ENCODE results near the gene BIN1. TPM values are rescaled to one million over a fixed set of nuclear protein-coding genes. Genes with fewer than 3 reads are reported as not detected.

BIN1 gene
- total RNA-seq, 4 donors from 2014 or later = 41.5 to 112 (median 57.8) TPM

DNA sequence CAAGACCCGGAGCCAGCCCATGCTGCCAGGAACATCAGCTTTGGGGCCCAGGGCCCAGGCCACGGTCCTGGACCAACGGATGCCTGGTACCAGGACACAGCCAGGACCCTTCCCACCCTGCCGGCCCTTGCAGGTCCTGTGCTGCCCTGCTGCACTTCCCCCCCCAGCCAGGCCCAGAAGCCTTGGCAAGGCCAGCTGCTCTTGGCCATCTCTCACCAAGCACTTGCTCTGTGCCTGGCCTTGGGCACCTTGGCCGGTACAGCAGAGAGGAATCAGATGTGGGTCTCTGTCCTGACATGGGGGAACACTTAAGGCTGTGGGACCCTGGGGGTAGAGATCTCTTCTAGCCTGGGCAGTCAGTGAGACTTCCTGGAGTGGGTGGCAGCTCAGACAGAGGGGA, 28.9 kb downstream of the BIN1 start:
- no peaks in the 10 kb centered on the region for H3K27me3 ChIP-seq
- peak overlapping the region; percentile 42 to 70 for H3K27ac ChIP-seq
- no peak for TF ChIP-seq POLR2A (IDR thresholded peaks at IDR 0.05)
- TF ChIP-seq, protein P1, sequence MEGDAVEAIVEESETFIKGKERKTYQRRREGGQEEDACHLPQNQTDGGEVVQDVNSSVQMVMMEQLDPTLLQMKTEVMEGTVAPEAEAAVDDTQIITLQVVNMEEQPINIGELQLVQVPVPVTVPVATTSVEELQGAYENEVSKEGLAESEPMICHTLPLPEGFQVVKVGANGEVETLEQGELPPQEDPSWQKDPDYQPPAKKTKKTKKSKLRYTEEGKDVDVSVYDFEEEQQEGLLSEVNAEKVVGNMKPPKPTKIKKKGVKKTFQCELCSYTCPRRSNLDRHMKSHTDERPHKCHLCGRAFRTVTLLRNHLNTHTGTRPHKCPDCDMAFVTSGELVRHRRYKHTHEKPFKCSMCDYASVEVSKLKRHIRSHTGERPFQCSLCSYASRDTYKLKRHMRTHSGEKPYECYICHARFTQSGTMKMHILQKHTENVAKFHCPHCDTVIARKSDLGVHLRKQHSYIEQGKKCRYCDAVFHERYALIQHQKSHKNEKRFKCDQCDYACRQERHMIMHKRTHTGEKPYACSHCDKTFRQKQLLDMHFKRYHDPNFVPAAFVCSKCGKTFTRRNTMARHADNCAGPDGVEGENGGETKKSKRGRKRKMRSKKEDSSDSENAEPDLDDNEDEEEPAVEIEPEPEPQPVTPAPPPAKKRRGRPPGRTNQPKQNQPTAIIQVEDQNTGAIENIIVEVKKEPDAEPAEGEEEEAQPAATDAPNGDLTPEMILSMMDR (IDR thresholded peaks at IDR 0.05) = no peak
- H3K4me1 ChIP-seq = peaks cover 0 to 37% of the 10 kb centered on the region in 2 donors
- DNase-seq = no peak
- H3K36me3 ChIP-seq = no peaks in the 10 kb centered on the region
- intact Hi-C loops (cut with DNase I; ENCODE audit: low total_unique reads) = no loop called here
- H3K4me3 ChIP-seq = no peak overlapping the region
- H3K9me3 ChIP-seq = no peaks in the 10 kb centered on the region

DNA sequence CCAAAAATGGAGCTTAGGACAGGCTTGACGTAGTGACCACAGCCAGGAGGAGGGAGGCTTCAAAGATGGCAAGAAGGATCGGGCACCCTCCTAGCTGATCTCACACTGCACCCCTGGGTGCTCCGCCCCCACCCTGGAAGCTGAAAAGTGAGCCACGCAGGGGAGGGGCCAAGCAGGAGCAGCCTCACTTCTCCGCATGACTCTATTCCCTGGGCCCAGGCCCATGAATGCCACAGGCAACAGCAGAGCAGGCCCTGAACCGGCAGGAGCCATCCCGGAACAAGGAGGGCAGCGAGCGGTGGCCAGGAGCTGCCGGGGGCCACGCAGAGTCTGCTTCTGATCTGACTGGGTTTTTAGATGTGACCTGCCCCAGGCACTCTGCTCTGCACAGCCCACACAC, 30.0 kb downstream of the BIN1 start:
- no peaks in the 10 kb centered on the region for H3K36me3 ChIP-seq
- intact Hi-C loops (cut with DNase I; ENCODE audit: low total_unique reads) = no loop called here
- DNase-seq = peak in 1 of 2 donors; percentile 53
- peaks cover 0 to 34% of the 10 kb centered on the region in 2 donors for H3K4me1 ChIP-seq
- peak overlapping the region; percentile 42 to 70 for H3K27ac ChIP-seq
- no peaks in the 10 kb centered on the region for H3K9me3 ChIP-seq
- H3K27me3 ChIP-seq = no peaks in the 10 kb centered on the region
- TF ChIP-seq, protein P1 (IDR thresholded peaks at IDR 0.05) = no peak
- TF ChIP-seq POLR2A (IDR thresholded peaks at IDR 0.05) = no peak
- no peak overlapping the region for H3K4me3 ChIP-seq

- DNase-seq = no peak
- TF ChIP-seq, protein P1 (IDR thresholded peaks at IDR 0.05) = no peak
- TF ChIP-seq POLR2A (IDR thresholded peaks at IDR 0.05) = no peak
- Histone ChIP-seq H3K9me3 (no peaks in the 10 kb centered on the region), H3K4me1 (peaks cover 0 to 28% of the 10 kb centered on the region in 2 donors), H3K4me3 (no peak overlapping the region), H3K27me3 (no peaks in the 10 kb centered on the region), H3K27ac (peak overlapping the region; percentile 42 to 70), H3K36me3 (no peaks in the 10 kb centered on the region)
- intact Hi-C loops (cut with DNase I; ENCODE audit: low total_unique reads) = no loop called here
Measured at GRCh38 chr2:127076290-127076689, 30.7 kb downstream of the BIN1 start.

- no peaks in the 10 kb centered on the region for H3K27me3 ChIP-seq
- intact Hi-C loops (cut with DNase I; ENCODE audit: low total_unique reads) = no loop called here
Measured at GRCh38 chr2:127075821-127076220, 31.1 kb downstream of the BIN1 start.

GRCh38 chr2:127074936-127075335, 32.0 kb downstream of the BIN1 start:
- no peak for DNase-seq
- TF ChIP-seq POLR2A (IDR thresholded peaks at IDR 0.05) = no peak
- TF ChIP-seq, protein P1 (IDR thresholded peaks at IDR 0.05) = no peak
- Histone ChIP-seq H3K4me3 (no peak overlapping the region), H3K9me3 (no peaks in the 10 kb centered on the region), H3K36me3 (no peaks in the 10 kb centered on the region), H3K27ac (peak overlapping the region; percentile 1 to 33), H3K4me1 (peaks cover 0 to 22% of the 10 kb centered on the region in 2 donors), H3K27me3 (no peaks in the 10 kb centered on the region)
- intact Hi-C loops (cut with DNase I; ENCODE audit: low total_unique reads) = no loop called here

More at GRCh38 chr2:127075821-127076220, 31.1 kb downstream of the BIN1 start:
- peak overlapping the region in 1 of 2 donors; percentile 30 for H3K27ac ChIP-seq
- H3K4me3 ChIP-seq = no peak overlapping the region
- no peaks in the 10 kb centered on the region for H3K9me3 ChIP-seq
- TF ChIP-seq, protein P1 (IDR thresholded peaks at IDR 0.05) = no peak
- TF ChIP-seq POLR2A (IDR thresholded peaks at IDR 0.05) = no peak
- H3K36me3 ChIP-seq = no peaks in the 10 kb centered on the region
- peaks cover 0 to 23% of the 10 kb centered on the region in 2 donors for H3K4me1 ChIP-seq
- DNase-seq = no peak
